Measurements from ENCODE around the gene GABRR2.

DNA sequence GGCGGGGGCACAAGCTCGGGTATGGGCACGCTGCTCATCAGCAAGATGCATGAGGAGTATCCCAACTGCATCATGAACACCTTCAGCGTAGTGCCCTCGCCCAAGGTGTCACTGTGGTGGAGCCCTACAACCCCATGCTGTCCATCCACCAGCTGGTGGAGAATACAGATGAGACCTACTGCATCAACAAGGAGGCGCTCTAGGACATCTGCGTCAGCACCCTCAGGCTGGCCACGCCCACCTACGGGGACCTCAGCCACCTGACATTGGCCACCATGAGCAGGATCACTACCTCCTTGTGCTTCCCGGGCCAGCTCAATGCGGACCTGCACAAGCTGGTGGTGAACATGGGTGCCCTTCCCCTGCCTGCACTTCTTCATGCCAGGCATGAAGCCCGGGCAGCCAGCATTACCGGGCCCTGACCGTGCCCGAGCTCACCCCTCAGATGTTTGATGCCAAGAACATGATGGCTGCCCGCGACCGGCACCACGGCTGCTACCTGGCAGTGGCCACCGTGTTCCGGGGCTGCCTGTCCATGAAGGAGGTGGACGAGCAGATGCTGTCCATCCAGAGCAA lies 12.8 kb downstream of the GABRR2 start:
- no peak for TF ChIP-seq CTCF (conservative IDR thresholded peaks at IDR 0.05; ENCODE audit: low read depth, low read length)
- no peak for TF ChIP-seq POLR2A (IDR thresholded peaks at IDR 0.05; ENCODE audit: low read depth, low read length)
- no peak for TF ChIP-seq RFX5 (IDR thresholded peaks at IDR 0.05; ENCODE audit: low read depth, low read length)
- TF ChIP-seq MAFK (IDR thresholded peaks at IDR 0.05; ENCODE audit: low read depth, low read length) = no peak
- TF ChIP-seq, protein P1, sequence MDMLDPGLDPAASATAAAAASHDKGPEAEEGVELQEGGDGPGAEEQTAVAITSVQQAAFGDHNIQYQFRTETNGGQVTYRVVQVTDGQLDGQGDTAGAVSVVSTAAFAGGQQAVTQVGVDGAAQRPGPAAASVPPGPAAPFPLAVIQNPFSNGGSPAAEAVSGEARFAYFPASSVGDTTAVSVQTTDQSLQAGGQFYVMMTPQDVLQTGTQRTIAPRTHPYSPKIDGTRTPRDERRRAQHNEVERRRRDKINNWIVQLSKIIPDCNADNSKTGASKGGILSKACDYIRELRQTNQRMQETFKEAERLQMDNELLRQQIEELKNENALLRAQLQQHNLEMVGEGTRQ (IDR thresholded peaks at IDR 0.05; ENCODE audit: low read depth, low read length) = no peak
- TF ChIP-seq MAZ (IDR thresholded peaks at IDR 0.05; ENCODE audit: borderline replicate concordance, low read depth, low read length) = no peak
- no peak for TF ChIP-seq SMC3 (IDR thresholded peaks at IDR 0.05; ENCODE audit: low read depth, low read length)

All from IMR-90 (cell line).